Activated CD4-positive, alpha-beta T cell treated with anti-CD3 and anti-CD28 coated beads, Interleukin-2, Interleukin-6, amounts not matched to agents 100 ng/mL and 50 ng/mL, durations not matched to agents 16 hours and 8 hours (primary cell): Measurements from ENCODE around the gene NYAP1.
"Not testable (repeated sequence)": the region's sequence is repeated elsewhere in the genome, so short reads cannot be mapped to it uniquely, and the experiment has no call there.

ENCODE experiments used
- DNase-seq: peaks from one replicate; pipeline ENCODE4 v3.0.0-alpha.2; 2020

The NYAP1 gene

GRCh38 chr7:100483722-100484672 lies at the start of gene NYAP1:
Gene NYAP1, plus strand, starts transcription at chr7:100483927. Its CDS starts 1,385 bp downstream, at chr7:100485312.
- DNase-seq: peak; percentile 33

GRCh38 chr7:100434297-100435144 lies 49.2 kb upstream of the NYAP1 start:
- DNase-seq: no peak

- DNase-seq: peak; percentile 60
Observed at GRCh38 chr7:100435401-100436304, 48.1 kb upstream of the NYAP1 start.

DNA sequence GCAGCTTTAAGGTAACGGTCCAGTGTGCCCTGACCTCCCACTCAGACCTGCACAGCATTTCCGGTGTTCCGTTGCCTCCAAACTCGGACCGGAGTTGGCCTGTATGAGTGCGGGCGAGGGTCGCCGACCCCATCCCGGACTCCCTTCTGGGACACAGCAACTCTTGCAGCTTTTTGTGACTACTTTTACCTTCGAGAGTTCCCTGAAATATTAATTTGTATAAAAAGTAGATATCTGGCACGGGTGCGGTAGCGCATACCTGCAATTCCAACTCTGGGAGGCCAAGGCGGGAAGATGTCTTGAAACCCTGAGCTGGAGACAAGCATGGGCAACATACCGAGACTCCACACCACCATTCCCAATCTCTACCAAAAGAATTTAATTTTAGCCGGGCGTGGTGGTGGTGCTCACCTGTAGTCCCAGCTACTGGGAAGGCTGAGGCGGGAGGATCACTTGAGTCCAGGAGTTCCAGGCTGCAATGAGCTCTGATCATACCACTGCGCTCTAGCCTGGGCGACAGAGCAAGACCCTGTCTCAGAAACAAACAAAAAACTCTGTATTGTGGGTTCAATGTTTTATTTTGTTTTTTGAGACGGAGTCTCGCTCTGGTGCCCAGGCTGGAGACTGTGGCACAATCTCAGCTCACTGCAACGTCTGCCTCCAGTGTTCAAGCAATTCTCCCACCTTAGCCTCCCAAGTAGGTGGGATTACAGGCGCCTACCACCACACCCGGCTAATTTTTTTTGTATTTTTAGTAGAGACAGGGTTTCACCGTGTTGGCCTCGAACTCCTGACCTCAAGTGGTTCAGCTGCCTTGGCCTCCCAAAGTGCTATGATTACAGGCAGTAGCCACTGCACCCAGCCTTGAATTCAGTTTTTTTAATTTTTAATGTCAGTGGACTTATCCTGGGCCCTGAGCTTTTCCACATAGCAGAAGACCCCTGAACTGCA lies 46.3 kb upstream of the NYAP1 start:
- DNase-seq: no peak

DNA sequence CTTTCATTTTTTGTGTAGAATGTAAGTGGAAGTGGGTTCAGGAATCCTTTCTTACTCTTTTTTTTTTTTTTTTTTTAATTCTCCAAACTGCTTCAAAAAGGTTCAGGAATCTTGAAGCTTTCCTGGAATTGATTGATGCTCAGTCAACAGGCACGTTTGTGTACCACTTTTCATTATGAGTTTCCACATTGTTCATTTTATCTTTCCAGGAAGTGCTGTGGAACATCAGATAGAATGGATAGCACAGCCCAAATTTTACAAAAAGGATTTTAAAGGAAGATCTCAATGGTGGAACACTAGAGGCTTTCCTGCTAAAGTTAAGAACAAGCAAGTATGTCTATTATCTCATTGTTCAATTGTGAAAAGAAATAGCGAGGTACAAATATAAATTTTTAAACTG lies 45.6 kb upstream of the NYAP1 start:
- DNase-seq: no peak

DNA sequence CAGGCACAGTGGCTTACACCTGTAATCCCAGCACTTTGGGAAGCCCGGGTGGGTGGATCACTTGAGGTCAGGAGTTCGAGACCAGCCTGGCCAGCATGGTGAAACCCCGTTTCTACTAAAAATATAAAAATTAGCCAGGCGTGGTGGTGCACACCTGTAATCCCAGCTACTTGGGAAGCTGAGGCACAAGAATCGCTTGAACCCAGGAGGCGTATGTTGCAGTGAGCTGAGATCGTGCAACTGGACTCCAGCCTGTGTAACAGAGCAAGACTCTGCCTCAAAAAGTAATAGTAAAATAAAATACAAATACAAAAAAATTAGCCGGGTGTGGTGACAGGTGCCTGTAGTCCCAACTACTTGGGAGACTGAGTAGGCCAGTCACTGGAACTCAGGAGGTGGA lies 45.0 kb upstream of the NYAP1 start:
- not testable (repeated sequence) for DNase-seq

- DNase-seq: not testable (repeated sequence)
Observed at GRCh38 chr7:100439244-100439643, 44.5 kb upstream of the NYAP1 start.

DNA sequence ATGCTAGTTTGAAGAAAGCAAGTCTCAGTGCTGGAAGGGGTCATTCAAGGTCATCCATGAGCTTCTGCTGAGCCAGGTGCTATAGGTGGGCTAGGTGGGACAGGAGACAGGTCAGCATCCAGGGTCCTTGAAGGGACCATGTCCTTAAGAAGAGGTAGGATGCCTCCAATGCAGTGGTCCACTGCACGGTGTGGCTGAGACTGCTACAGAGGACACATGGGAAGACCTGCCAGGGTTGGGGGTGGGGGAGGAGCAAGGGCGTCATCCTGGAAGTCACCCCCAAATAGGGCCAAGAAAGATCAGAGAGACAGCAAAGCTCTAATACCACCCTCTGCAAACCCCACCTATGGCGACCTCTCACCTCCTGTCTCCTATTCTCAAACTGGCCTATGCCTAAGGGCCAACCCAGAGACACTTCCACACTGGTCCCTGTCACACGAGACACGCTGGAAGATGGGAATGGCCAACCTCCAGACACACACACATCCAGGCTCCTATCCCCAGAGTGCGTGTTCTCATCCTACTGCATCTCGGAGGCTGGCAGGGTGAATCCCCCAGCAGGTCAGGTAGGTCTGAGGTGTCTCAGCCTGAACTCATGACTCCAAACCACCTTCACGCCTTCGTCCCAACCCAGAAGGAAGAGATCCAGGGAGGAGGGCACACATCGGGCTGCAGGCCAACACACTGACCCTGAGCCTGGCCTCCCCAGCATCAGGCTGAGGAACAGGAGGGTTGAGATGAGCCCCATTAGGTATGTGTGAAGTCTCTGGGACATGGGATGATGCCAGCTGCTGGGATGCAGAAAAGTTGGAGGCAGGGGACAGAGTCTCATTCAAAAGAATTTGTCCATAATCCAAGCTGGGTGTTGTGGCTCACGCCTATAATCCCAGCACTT lies 41.8 kb upstream of the NYAP1 start:
- no peak for DNase-seq

DNA sequence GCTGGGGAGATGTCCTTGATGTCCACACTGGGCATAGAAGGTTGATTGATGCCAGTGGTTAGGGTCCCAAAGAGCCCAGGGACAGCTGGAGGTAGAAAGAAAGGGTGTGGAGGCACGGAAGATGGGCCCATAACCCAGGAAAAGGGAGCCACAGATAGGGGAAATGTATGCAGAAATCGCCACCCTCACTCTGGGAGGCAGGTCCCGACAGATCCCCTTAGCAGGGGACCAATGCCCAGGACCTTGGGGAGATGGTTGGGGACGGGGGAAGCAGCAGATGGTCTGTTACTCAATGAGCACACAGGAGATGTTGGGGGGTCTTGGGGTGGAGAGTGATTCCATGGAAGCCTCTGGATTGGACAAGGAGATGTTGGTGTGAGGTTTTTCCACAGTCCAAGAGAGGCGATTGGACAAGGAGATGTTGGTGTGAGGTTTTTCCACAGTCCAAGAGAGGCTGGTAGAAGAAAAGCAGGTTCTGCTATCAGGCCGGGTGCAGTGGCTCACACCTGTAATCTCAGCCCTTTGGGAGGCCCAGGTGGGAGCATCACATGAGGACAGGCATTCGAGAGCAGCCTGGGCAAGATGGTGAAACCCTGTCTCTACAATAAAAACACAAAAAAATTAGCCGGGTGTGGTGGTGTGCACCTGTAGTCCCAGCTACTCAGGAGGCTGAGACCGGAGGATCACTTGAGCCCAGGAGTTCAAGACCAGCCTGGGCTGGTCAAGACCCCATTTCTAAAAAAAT lies 40.5 kb upstream of the NYAP1 start:
- DNase-seq: no peak

DNA sequence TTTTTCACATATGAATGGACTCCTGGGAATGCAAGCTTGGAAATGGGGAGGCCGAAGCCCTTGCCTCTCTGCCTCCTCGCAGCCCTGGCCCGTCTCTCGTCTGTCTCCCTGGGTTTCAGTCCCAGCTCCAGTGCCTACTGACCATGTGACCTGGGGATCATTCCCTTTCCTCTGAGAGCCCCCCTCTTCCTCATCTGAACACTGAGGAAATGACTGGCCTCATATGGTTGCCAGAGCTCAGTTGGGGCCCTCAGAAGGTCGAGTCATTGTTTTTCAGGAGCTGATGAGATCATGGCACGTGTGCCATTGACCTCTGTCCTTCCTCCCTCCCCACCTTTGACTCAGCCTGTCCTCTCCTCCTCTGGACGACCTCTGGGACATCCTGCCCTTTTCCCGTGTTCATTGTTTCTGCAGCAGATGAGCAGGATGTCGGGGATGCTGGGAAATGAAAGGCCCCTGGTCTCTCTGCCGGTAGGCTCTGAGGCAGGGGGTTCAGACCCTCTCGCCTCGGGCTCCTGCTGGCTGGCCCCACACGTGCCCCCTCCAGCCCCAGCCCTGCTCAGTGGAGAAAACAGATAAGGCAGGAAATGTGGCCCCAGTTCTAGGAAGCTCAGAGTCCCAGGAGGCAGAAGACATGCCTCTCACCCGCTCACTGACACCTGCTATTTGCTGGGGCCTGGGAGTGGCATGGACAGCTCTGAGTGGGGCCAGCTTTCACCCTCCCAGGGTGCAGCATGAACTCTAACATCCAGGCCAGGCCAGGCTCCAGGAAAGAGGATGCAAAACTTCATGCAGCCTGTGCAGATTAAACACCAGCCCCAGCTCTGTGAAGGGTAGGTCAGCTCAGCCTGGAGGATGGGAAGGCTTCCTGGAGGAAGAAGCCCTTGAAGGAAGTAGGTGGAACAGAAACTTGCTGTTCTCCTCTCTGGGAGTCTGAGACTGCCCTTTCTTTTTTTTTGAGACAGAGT lies 39.1 kb upstream of the NYAP1 start:
- DNase-seq: no peak

- no peak for DNase-seq
Observed at GRCh38 chr7:100446040-100446439, 37.7 kb upstream of the NYAP1 start.

DNA sequence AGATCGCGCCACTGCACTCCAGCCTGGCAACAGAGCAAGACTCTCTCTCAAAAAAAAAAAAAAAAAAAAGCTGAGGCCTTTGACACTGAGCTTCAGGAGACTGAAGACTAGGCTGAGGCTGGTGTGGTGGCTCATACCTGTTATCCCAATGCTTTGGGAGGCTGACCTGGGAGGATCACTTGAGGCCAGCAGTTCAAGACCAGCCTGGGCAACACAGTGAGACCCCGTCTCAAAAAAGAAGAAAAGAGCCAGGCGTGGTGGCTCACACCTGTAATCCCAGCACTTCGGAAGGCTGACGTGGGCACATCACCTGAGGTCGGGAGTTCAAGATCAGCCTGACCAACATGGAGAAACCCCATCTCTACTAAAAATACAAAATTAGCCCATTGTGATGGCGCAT lies 36.4 kb upstream of the NYAP1 start:
- DNase-seq: not testable (repeated sequence)

- DNase-seq: no peak
Observed at GRCh38 chr7:100449190-100449795, 34.4 kb upstream of the NYAP1 start.

- no peak for DNase-seq
Observed at GRCh38 chr7:100452513-100452912, 31.2 kb upstream of the NYAP1 start.

- not testable (repeated sequence) for DNase-seq
Observed at GRCh38 chr7:100453854-100454253, 29.9 kb upstream of the NYAP1 start.

GRCh38 chr7:100455206-100455605 lies 28.5 kb upstream of the NYAP1 start:
- no peak for DNase-seq

DNA sequence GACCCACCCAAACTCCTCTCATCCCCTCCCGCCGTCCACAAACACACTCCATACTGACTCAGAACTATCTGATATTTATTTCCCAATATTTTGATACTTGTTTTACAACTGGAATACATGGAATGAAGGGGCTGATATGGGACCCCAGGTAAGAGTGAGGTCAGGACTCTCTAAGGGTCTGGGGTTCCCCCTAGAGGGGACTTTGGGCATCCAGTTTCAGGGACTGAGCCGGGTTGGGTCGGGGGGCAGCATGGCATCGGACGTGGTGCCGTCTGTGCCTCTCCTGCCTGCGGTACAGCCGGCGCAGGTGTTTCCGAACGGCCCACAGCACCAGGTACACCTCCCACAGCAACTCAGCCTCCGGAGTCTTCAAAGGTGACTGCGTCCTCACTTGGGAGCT lies 27.2 kb upstream of the NYAP1 start:
- DNase-seq: no peak

DNA sequence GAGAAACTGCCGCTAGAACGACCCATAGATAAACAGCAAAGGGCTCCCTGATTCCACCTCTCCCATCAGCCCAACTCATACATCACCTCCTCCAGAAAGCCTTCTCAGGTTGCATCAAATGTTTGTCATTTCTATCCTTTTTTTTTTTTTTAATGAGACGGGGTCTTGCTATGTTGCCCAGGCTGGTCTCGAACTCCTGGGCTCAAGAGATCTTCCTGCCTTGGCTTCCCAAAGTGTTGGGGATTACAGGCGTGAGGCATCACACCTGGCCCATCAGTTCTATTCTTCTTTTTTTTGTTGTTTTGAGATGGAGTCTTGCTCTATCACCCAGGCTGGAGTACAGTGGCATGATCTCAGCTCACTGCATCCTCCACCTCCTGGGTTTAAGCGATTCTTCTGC lies 26.7 kb upstream of the NYAP1 start:
- DNase-seq: no peak
